ENCODE measurements around the gene BRIX1.

Gene BRIX1, protein sequence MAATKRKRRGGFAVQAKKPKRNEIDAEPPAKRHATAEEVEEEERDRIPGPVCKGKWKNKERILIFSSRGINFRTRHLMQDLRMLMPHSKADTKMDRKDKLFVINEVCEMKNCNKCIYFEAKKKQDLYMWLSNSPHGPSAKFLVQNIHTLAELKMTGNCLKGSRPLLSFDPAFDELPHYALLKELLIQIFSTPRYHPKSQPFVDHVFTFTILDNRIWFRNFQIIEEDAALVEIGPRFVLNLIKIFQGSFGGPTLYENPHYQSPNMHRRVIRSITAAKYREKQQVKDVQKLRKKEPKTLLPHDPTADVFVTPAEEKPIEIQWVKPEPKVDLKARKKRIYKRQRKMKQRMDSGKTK

DNA sequence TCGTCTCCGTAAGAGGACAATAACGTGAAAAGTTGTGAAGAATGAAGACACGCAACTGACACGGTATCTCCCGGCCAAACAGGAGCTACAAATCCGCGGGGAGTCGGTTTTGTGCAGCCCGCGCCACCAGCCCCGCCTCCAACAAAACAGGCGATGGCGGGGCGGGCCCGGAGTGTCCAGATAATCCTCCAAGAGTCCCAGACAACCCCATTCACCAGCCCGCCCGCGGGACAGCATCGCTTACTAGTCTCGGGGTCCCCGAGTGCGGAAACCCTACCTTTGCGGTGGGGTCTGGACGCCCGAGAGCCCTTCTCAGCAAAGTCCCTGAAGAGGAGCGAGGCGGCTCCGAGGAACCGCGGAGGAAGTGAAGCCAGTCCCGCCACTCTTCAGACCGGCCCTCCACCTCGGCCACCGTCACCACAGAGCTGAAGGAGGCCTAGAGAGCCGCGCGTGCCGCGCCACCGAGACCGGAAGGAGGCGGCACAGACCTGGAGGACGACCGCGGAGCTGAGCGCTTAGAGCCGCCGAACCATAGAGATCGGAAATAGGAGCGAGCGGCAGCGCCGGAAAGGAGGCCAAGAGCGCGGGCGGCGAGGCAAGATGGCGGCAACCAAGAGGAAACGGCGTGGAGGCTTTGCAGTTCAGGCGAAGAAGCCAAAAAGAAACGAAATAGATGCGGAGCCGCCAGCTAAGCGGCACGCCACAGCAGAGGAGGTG lies at the start of gene BRIX1, which contains the start of gene RAD1:
TSS of gene BRIX1 (plus strand) at position 573 of the 717 bp plus-strand sequence. CDS start at position 601, 28 bp downstream.
TSS of gene RAD1 (minus strand) at position 366 of the 717 bp plus-strand sequence. CDS start 612 bp downstream, outside the sequence.
- peak; percentile 97 for DNase-seq (ENCODE audit: low read depth)
- TF ChIP-seq, protein P1, sequence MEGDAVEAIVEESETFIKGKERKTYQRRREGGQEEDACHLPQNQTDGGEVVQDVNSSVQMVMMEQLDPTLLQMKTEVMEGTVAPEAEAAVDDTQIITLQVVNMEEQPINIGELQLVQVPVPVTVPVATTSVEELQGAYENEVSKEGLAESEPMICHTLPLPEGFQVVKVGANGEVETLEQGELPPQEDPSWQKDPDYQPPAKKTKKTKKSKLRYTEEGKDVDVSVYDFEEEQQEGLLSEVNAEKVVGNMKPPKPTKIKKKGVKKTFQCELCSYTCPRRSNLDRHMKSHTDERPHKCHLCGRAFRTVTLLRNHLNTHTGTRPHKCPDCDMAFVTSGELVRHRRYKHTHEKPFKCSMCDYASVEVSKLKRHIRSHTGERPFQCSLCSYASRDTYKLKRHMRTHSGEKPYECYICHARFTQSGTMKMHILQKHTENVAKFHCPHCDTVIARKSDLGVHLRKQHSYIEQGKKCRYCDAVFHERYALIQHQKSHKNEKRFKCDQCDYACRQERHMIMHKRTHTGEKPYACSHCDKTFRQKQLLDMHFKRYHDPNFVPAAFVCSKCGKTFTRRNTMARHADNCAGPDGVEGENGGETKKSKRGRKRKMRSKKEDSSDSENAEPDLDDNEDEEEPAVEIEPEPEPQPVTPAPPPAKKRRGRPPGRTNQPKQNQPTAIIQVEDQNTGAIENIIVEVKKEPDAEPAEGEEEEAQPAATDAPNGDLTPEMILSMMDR (conservative IDR thresholded peaks at IDR 0.05; ENCODE audit: control insufficient read depth, insufficient read depth, low read depth, low read length): no peak
- peak within 1 kb of the TSS; percentile 86 for H3K4me3 ChIP-seq (ENCODE audit: control insufficient read depth, low read depth, low read length)

DNA sequence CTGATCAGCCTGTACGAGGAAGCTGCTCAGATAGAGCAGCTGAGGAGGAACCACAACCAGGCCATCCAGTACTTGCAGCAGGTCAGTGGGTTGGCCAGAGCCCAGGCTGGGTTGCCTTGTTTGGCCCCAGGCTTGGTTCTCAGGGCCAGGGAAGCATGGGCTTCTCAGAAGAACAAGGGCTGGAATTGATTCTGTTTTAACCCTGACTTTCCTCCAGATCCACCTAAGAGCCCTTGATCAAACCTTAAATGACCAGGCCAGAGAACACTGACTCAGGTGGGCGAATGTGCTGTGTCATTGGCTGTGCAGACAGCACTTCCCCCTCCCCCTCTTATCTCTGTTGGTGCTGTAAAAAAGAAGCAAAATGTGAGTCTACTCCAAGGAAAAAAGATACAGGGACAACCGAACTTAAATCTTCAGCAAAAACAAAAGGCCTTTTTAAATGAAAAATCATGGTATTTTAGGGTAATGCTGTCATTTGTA lies 48.5 kb upstream of the BRIX1 start:
- H3K4me3 ChIP-seq (ENCODE audit: control insufficient read depth, low read depth, low read length): no peak overlapping the region
- TF ChIP-seq, protein P1 (conservative IDR thresholded peaks at IDR 0.05; ENCODE audit: control insufficient read depth, insufficient read depth, low read depth, low read length): no peak
- DNase-seq (ENCODE audit: low read depth): no peak

DNA sequence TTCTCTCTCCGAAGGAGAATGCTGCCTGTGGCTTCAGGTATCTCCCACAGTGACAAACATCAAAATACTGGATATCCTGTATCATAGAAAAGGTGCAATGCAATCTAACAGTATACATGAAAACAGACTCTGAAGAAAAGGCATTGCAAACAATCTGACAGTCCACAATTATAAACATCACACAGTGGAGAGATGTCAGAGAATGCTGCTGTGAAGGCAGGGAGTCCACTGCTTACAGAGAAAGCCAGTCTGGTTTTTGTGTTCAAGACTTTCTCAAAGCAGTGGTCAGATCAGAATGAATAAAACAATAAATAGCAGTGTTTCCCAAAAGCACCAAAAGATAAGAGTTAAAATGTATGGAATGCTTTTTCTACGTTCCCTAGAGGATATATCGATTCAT lies 47.9 kb upstream of the BRIX1 start:
- TF ChIP-seq, protein P1 (conservative IDR thresholded peaks at IDR 0.05; ENCODE audit: control insufficient read depth, insufficient read depth, low read depth, low read length): no peak

DNA sequence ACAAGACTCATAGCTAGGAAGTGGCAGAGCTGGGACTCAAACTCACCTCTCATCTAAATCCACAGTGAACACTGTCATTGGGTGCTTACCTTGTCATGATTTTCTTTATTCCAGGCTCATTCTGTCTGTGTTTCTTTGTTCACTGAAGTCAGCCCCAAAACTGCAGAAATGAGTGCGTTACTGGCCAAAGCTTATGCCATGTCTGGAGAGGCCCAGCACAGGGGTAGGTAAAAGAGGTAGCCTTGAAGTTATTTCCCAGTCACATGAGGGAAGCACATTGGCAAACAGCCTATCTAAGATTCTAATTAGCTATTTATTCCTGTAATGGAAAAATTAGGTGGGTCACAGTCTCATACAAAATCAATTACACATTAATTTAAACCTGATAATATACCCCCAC lies 46.7 kb upstream of the BRIX1 start:
- no peak for DNase-seq (ENCODE audit: low read depth)
- TF ChIP-seq, protein P1 (conservative IDR thresholded peaks at IDR 0.05; ENCODE audit: control insufficient read depth, insufficient read depth, low read depth, low read length): no peak
- no peak overlapping the region for H3K4me3 ChIP-seq (ENCODE audit: control insufficient read depth, low read depth, low read length)

More for the DNA sequence above, 47.9 kb upstream of the BRIX1 start:
- DNase-seq (ENCODE audit: low read depth): no peak
- no peak overlapping the region for H3K4me3 ChIP-seq (ENCODE audit: control insufficient read depth, low read depth, low read length)

DNA sequence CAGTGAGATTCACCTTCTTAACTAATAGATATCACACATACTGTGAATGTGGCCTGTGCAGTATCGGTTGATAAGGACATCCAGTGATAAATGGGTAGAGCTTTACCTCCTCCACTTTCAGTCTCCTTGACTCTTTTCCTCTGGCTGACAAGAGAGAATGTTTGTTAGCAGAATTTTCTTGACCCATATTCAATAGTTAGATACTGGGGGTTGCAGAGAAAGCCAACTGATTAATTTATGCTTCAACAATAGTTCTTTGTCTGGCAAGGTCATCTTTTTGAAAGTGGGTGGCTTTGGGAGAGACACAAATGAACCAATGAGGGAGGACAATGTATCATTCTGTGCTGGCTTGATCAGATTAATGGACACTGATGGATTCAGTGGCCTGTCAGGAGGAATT lies 46.3 kb upstream of the BRIX1 start:
- DNase-seq (ENCODE audit: low read depth): no peak
- TF ChIP-seq, protein P1 (conservative IDR thresholded peaks at IDR 0.05; ENCODE audit: control insufficient read depth, insufficient read depth, low read depth, low read length): no peak
- H3K4me3 ChIP-seq (ENCODE audit: control insufficient read depth, low read depth, low read length): no peak overlapping the region

DNA sequence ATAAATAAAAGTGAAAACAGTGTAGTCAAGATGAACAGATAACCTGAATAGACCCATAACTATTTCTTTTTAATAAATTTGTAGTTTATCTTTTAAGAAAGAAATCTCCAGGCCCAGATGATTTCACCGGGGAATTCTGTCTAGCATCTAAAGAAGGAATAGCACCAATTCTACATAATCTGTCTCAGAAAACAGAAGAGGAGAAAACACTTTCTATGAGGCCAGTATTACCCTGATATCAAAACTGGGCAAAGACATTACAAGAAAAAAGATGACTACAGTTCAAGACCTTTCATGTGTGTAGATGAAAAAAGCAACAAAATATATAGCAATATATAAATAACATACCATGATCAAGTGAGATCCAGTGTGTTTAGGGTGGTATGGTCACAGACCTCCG lies 45.1 kb upstream of the BRIX1 start:
- no peak overlapping the region for H3K4me3 ChIP-seq (ENCODE audit: control insufficient read depth, low read depth, low read length)
- TF ChIP-seq, protein P1 (conservative IDR thresholded peaks at IDR 0.05; ENCODE audit: control insufficient read depth, insufficient read depth, low read depth, low read length): no peak
- DNase-seq (ENCODE audit: low read depth): no peak
